HEK293 (cell line): Measurements from ENCODE around the gene GALT.

Experiments
- CTCF ChIA-PET: fragments of 350-600 bp; formaldehyde crosslinking; extraction: SDS; loops from one replicate; lab custom pipeline; 2021; ENCODE audit warnings: antibody characterized with exemption; lab: Yijun Ruan, JAX
- POLR2A ChIA-PET: fragments of 300-600 bp; formaldehyde crosslinking; extraction: SDS; loops from one replicate; lab custom pipeline; 2020; ENCODE audit warnings: antibody characterized with exemption, inconsistent platforms; lab: Yijun Ruan, JAX
- H3K27ac ChIP-seq: fragments of 200-500 bp; sonication (Bioruptor generic); 2 replicates; pipeline ENCODE4 v1.5.1; 2014; ENCODE audit warnings: low read depth, low read length, control low read depth, inconsistent platforms; ENCODE audit errors: extremely low read depth
- H3K36me3 ChIP-seq, 2 experiments: fragments of 200-500 bp in 1 of 2; sonication (Bioruptor generic) in 1 of 2; 1 replicate in 1 of 2; 2 replicates in 1 of 2; pipeline ENCODE4 v1.5.1; 2014 to 2017; ENCODE audit warnings: inconsistent platforms in 2 of 2, low read length in 2 of 2; ENCODE audit not compliant: control insufficient read depth in 2 of 2, insufficient read depth in 1 of 2
- H3K4me1 ChIP-seq: fragments of 200-500 bp; sonication (Bioruptor generic); 2 replicates; pipeline ENCODE4 v1.5.1; 2014; ENCODE audit warnings: mild to moderate bottlenecking, low read length, inconsistent platforms; ENCODE audit not compliant: control insufficient read depth, insufficient read depth
- H3K4me3 ChIP-seq: 2 replicates; pipeline ENCODE4 v1.5.1; 2011; ENCODE audit warnings: low read depth, mild to moderate bottlenecking, control low read depth, low read length, moderate library complexity
- H3K9me3 ChIP-seq: fragments of 200-500 bp; sonication (Bioruptor generic); 2 replicates; pipeline ENCODE4 v1.5.1; 2014; ENCODE audit warnings: low read depth, low read length, inconsistent platforms; ENCODE audit not compliant: control insufficient read depth, insufficient read depth
- GLIS1 ChIP-seq: fragments of 450-650 bp; formaldehyde crosslinking; IDR thresholded peaks from 2 replicates; pipeline ENCODE4 v1.5.1; 2016; ENCODE audit warnings: missing biosample characterization, missing genetic modification characterization
- PRDM10 ChIP-seq: fragments of 450-650 bp; formaldehyde crosslinking; IDR thresholded peaks from 2 replicates; pipeline ENCODE4 v1.5.1; 2016; ENCODE audit warnings: missing biosample characterization, missing genetic modification characterization
- ZBTB10 ChIP-seq: fragments of 450-650 bp; formaldehyde crosslinking; IDR thresholded peaks from 2 replicates; pipeline ENCODE4 v1.5.1; 2016; ENCODE audit warnings: missing biosample characterization, missing genetic modification characterization
- ZNF114 ChIP-seq: fragments of 450-650 bp; formaldehyde crosslinking; IDR thresholded peaks from 2 replicates; pipeline ENCODE4 v1.5.0; 2017; ENCODE audit warnings: missing biosample characterization, missing genetic modification characterization
- ZNF169 ChIP-seq: fragments of 450-650 bp; formaldehyde crosslinking; IDR thresholded peaks from 2 replicates; pipeline ENCODE4 v1.5.1; 2016; ENCODE audit warnings: missing biosample characterization, missing genetic modification characterization
- ZNF274 ChIP-seq, 2 experiments: fragments of 200-500 bp in 1 of 2; fragments of 450-650 bp in 1 of 2; sonication (Bioruptor generic) in 1 of 2; formaldehyde crosslinking in 1 of 2; IDR thresholded peaks; 2 replicates each; pipeline versions ENCODE4 v1.5.1 to v1.6.1; 2014 to 2016; ENCODE audit warnings: borderline replicate concordance in 1 of 2, inconsistent platforms in 1 of 2, low read length in 1 of 2, missing biosample characterization in 1 of 2, missing genetic modification characterization in 1 of 2
- ZNF302 ChIP-seq: fragments of 450-650 bp; formaldehyde crosslinking; IDR thresholded peaks from 2 replicates; pipeline ENCODE4 v1.5.1; 2016; ENCODE audit warnings: missing biosample characterization, missing genetic modification characterization, low read depth
- ZNF335 ChIP-seq: fragments of 450-650 bp; formaldehyde crosslinking; conservative IDR thresholded peaks from 2 replicates; pipeline ENCODE4 v1.5.1; 2016; ENCODE audit warnings: missing biosample characterization, missing genetic modification characterization
- ZNF37A ChIP-seq: fragments of 450-650 bp; IDR thresholded peaks from 2 replicates; pipeline ENCODE4 v1.5.1; 2018; ENCODE audit warnings: missing biosample characterization, missing genetic modification characterization
- ZNF404 ChIP-seq: fragments of 450-650 bp; formaldehyde crosslinking; IDR thresholded peaks from 2 replicates; pipeline ENCODE4 v1.5.1; 2017; ENCODE audit warnings: missing biosample characterization, missing genetic modification characterization
- ZNF416 ChIP-seq: fragments of 450-650 bp; formaldehyde crosslinking; IDR thresholded peaks from 2 replicates; pipeline ENCODE4 v1.5.1; 2016; ENCODE audit warnings: missing biosample characterization, missing genetic modification characterization
- ZNF488 ChIP-seq: fragments of 450-650 bp; formaldehyde crosslinking; IDR thresholded peaks from 2 replicates; pipeline ENCODE4 v1.5.1; 2016; ENCODE audit warnings: missing biosample characterization, missing genetic modification characterization
- ZNF561 ChIP-seq: fragments of 450-650 bp; IDR thresholded peaks from 2 replicates; pipeline ENCODE4 v1.5.1; 2018; ENCODE audit warnings: missing biosample characterization, missing genetic modification characterization, borderline replicate concordance
- ZNF768 ChIP-seq: fragments of 450-650 bp; formaldehyde crosslinking; IDR thresholded peaks from 2 replicates; pipeline ENCODE4 v1.5.1; 2018; ENCODE audit warnings: missing biosample characterization, mild to moderate bottlenecking, missing genetic modification characterization
- TF ChIP-seq, protein P1 (sequence below): fragments of 450-650 bp; formaldehyde crosslinking; optimal IDR thresholded peaks from 2 replicates; pipeline ENCODE3; 2016; ENCODE audit warnings: missing biosample characterization, mild to moderate bottlenecking, missing genetic modification characterization

GALT gene

GRCh38 chr9:34647651-34648050 is 1.2 kb downstream of the GALT start (continued):
- TF ChIP-seq ZNF274 (IDR thresholded peaks at IDR 0.05; ENCODE audit: low read length) (no peak), ZNF274 (tag by site-specific recombination; IDR thresholded peaks at IDR 0.05; ENCODE audit: borderline replicate concordance) (no peak), ZNF404 (no peak)

DNA sequence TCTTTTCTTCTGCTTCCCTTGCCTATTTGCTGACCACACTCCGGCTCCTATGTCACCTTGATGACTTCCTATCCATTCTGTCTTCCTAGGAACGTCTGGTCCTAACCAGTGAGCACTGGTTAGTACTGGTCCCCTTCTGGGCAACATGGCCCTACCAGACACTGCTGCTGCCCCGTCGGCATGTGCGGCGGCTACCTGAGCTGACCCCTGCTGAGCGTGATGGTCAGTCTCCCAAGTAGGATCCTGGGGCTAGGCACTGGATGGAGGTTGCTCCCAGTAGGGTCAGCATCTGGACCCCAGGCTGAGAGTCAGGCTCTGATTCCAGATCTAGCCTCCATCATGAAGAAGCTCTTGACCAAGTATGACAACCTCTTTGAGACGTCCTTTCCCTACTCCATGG is 2.2 kb downstream of the GALT start:
- ChIA-PET CTCF (interaction anchor here (1.3 to 13.3 kb wide), 3 partner anchors 13 to 15 kb away, joined by 3 to 125 read pairs (median 5); partner anchors contain the start of gene SIGMAR1), POLR2A (interaction anchor here (0.5 to 5.7 kb wide), 3 partner anchors 13 to 465 kb away, joined by 3 to 90 read pairs (median 5); partner anchors contain the start of gene SIGMAR1)
- no peak overlapping the region for H3K27ac ChIP-seq

More for the DNA sequence above, 2.2 kb downstream of the GALT start:
- peaks cover 0 to 40% of the 10 kb centered on the region in 2 experiments; a peak in 2 of 3 replicates for H3K36me3 ChIP-seq
- no peak overlapping the region for H3K4me3 ChIP-seq
- TF ChIP-seq ZNF114 (tag by site-specific recombination) (no peak), ZBTB10 (tag by site-specific recombination) (no peak), GLIS1 (tag by site-specific recombination) (no peak), ZNF768 (tag by site-specific recombination) (no peak), ZNF488 (tag by site-specific recombination) (no peak), ZNF302 (tag by site-specific recombination) (no peak), ZNF169 (tag by site-specific recombination) (no peak), ZNF335 (tag by site-specific recombination) (no peak), ZNF37A (no peak), PRDM10 (tag by site-specific recombination) (no peak), ZNF416 (tag by site-specific recombination) (no peak), ZNF561 (tag by site-specific recombination) (no peak)
- TF ChIP-seq, protein P1, sequence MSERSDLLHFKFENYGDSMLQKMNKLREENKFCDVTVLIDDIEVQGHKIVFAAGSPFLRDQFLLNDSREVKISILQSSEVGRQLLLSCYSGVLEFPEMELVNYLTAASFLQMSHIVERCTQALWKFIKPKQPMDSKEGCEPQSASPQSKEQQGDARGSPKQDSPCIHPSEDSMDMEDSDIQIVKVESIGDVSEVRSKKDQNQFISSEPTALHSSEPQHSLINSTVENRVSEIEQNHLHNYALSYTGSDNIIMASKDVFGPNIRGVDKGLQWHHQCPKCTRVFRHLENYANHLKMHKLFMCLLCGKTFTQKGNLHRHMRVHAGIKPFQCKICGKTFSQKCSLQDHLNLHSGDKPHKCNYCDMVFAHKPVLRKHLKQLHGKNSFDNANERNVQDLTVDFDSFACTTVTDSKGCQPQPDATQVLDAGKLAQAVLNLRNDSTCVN (tag by site-specific recombination): no peak
- no peaks in the 10 kb centered on the region for H3K9me3 ChIP-seq
- H3K4me1 ChIP-seq: peaks cover 6% of the 10 kb centered on the region
